Endothelial cell (in vitro differentiated cells): Measurements from ENCODE around the gene PAWR. TPM values are rescaled to one million over a fixed set of nuclear protein-coding genes. Genes with fewer than 3 reads are reported as not detected.

Experiments used
- DNase-seq: peaks from one replicate; pipeline ENCODE4 v3.0.0; 2021; ENCODE audit warnings: low spot score
- H3K27ac Mint-ChIP-seq: one replicate; pipeline ENCODE4 v1.8.0; 2021; ENCODE audit warnings: mixed read lengths, inconsistent platforms; ENCODE audit not compliant: unreplicated experiment
- H3K27me3 Mint-ChIP-seq: one replicate; pipeline ENCODE4 v1.8.0; 2021; ENCODE audit warnings: mild to moderate bottlenecking, moderate library complexity, mixed read lengths, inconsistent platforms; ENCODE audit not compliant: unreplicated experiment
- H3K36me3 Mint-ChIP-seq: one replicate; pipeline ENCODE4 v1.8.0; 2021; ENCODE audit warnings: mild to moderate bottlenecking, low read depth, mixed read lengths, inconsistent platforms; ENCODE audit not compliant: unreplicated experiment
- H3K4me1 Mint-ChIP-seq: one replicate; pipeline ENCODE4 v1.8.0; 2021; ENCODE audit warnings: mild to moderate bottlenecking, mixed read lengths, inconsistent platforms; ENCODE audit not compliant: unreplicated experiment
- H3K4me3 Mint-ChIP-seq: one replicate; pipeline ENCODE4 v1.8.0; 2021; ENCODE audit warnings: mild to moderate bottlenecking, mixed read lengths, inconsistent platforms; ENCODE audit not compliant: unreplicated experiment
- H3K9me3 Mint-ChIP-seq: one replicate; pipeline ENCODE4 v1.8.0; 2021; ENCODE audit warnings: mixed read lengths, inconsistent platforms; ENCODE audit not compliant: unreplicated experiment
- CTCF ChIP-seq: fragments of 200-600 bp; sonication (generic); IDR thresholded peaks from one replicate; pipeline ENCODE4 v1.5.0; 2021; ENCODE audit warnings: antibody characterized with exemption; ENCODE audit not compliant: unreplicated experiment
- total RNA-seq: library from RNA; stranded (reverse); fragmentation: NEBNext Ultra II Directional; extraction: Animal tissue kit (Norgen Biotek cat#: 25700); gene quantifications from one replicate; pipeline ENCODE4 v1.2.1, GENCODE V29; 2021; ENCODE audit not compliant: unreplicated experiment

The PAWR gene
- total RNA-seq, 1 donor from 2014 or later: 92.3 TPM

DNA sequence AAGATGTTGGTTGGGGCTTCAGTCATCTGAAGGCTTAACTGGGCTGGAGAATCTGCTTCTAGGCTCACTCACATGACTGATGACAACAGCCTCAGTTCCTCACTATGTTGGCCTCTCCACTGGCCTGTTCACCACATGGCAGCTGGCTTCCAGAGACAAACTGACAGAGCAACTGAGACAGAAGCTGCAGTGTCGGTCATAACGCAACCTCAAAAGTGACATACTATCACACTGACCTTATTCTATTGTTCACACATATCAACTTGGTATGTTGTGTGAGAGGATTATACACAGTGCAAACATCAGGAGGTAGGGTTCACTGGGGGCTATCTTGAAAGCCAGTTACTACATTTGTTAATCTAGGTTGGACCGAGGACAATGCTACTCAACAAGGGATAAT is 92.9 kb downstream of the PAWR start:
- Mint-ChIP-seq H3K4me1 (no peaks in the 10 kb centered on the region), H3K4me3 (no peak overlapping the region)

GRCh38 chr12:79596719-79597350 is 93.9 kb downstream of the PAWR start:
- no peaks in the 10 kb centered on the region for H3K36me3 Mint-ChIP-seq
- no peaks in the 10 kb centered on the region for H3K27me3 Mint-ChIP-seq
- H3K4me1 Mint-ChIP-seq: no peaks in the 10 kb centered on the region
- TF ChIP-seq CTCF: no peak
- no peak overlapping the region for H3K4me3 Mint-ChIP-seq
- no peak overlapping the region for H3K27ac Mint-ChIP-seq
- H3K9me3 Mint-ChIP-seq: no peaks in the 10 kb centered on the region
- DNase-seq: no peak

More for the DNA sequence above, 92.9 kb downstream of the PAWR start:
- no peak overlapping the region for H3K27ac Mint-ChIP-seq
- no peaks in the 10 kb centered on the region for H3K27me3 Mint-ChIP-seq
- DNase-seq: no peak
- H3K36me3 Mint-ChIP-seq: no peaks in the 10 kb centered on the region
- H3K9me3 Mint-ChIP-seq: no peaks in the 10 kb centered on the region
- TF ChIP-seq CTCF: no peak

DNA sequence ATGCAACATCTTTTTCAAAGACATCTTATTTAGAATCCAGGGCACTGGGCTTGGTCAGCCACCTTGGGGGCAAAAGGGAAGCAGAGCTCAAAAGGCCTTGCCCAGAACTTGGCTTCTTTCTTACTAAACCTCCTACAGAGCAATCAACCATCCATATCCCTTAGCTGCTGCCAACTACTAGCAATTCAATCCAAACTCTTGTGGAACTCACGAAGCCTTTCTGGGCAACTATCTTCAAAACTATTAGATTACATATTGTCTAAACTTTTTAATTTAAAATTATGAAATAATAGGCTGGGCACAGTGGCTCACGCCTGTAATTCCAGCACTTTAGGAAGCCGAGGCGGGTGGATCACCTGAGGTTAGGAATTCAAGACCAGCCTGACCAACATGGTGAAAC is 95.5 kb downstream of the PAWR start:
- DNase-seq: no peak
- Mint-ChIP-seq H3K4me1 (no peaks in the 10 kb centered on the region), H3K9me3 (no peaks in the 10 kb centered on the region), H3K4me3 (no peak overlapping the region), H3K36me3 (no peaks in the 10 kb centered on the region), H3K27ac (no peak overlapping the region), H3K27me3 (no peaks in the 10 kb centered on the region)
- TF ChIP-seq CTCF: no peak

DNA sequence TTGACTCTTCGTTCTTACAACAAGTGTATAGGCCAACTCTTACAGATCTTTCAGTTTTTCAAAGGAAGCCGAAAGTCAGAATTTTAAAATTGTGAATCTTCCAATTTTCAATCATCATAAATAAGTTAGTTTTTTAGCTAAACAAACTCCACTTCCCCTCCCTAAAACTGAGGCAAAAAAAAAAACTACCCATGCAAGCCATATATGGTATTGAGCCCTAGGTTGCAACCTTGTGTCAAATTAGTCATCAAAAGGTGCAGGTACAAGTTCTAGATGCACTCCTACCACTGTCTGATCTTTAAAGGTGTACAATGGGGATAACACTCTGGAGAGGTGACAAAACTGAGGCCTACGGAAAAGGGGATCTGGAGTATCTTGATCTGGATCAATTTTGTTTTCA is 97.9 kb downstream of the PAWR start:
- no peak for TF ChIP-seq CTCF
- H3K27me3 Mint-ChIP-seq: no peaks in the 10 kb centered on the region

GRCh38 chr12:79591988-79592387 is 98.8 kb downstream of the PAWR start:
- no peaks in the 10 kb centered on the region for H3K27me3 Mint-ChIP-seq
- H3K36me3 Mint-ChIP-seq: no peaks in the 10 kb centered on the region
- no peaks in the 10 kb centered on the region for H3K4me1 Mint-ChIP-seq
- TF ChIP-seq CTCF: no peak
- H3K9me3 Mint-ChIP-seq: no peaks in the 10 kb centered on the region
- no peak overlapping the region for H3K27ac Mint-ChIP-seq
- H3K4me3 Mint-ChIP-seq: no peak overlapping the region
- no peak for DNase-seq

More for the DNA sequence above, 97.9 kb downstream of the PAWR start:
- H3K4me1 Mint-ChIP-seq: no peaks in the 10 kb centered on the region
- no peaks in the 10 kb centered on the region for H3K36me3 Mint-ChIP-seq
- DNase-seq: no peak
- H3K27ac Mint-ChIP-seq: no peak overlapping the region
- H3K9me3 Mint-ChIP-seq: no peaks in the 10 kb centered on the region
- no peak overlapping the region for H3K4me3 Mint-ChIP-seq
